ENCODE data around the gene PCCB.
"Not testable (repeated sequence)": the region's sequence is repeated elsewhere in the genome, so short reads cannot be mapped to it uniquely, and the experiment has no call there.

Gene PCCB

GRCh38 chr3:136330900-136331299 lies 80.8 kb downstream of the PCCB start:
- DNase-seq: no peak

DNA sequence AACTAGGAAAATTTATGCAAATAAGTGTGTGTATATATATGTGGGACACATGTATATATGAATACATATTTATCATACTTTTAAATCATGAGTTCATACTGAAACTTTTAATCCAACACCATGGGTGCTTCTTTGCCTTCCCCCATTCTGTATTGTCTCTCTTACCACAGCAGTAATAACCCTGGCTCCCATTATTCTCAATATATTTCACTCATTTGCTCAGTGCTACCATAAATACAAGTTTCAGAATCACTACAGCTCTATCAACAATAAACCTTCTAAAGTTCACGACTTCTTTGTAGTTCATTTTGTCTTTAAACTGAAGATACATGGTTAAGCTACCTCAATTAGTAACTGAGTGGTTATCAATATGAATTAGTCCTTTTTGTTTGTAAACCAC lies 82.2 kb downstream of the PCCB start:
- no peak for DNase-seq

DNA sequence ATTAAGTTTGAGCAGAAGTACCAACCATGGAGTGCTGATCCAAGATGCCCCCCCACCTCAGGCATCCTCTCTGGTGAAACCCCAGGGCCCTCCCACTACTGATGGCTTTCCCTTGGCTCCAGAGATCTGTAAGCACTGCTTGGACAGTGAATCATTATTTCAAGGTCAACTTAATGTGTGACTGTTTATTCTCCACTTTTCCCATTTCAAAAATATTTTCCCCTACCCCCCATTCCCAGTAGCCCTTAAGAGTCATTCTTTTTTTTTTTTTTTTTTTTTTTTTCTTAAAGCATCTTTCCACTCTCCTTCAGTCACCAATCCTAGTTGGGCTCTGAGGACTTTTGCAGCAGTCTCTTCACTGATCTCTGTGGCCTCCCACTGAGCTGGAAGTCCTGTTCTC lies 82.6 kb downstream of the PCCB start:
- no peak for DNase-seq

- no peak for DNase-seq
These were observed 84.1 kb downstream of the PCCB start for GRCh38 chr3:136334209-136334608.

DNA sequence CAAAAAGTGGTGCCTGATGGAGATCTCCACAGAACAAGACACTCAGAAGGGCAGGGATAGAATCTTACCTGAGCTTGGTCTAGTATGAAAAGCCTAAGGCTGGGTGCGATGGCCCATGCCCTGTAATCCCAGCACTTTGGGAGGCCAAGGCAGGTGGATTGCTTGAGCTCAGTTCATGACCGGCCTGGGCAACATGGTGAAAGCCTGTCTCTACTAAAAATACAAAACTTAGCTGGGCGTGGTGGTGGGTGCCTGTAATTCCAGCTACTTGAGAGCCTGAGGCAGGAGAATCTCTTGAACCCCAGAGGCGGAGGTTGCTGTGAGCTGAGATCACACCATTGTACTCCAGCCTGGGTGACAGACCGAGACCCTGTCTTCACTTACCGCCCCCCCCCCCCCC lies 84.6 kb downstream of the PCCB start:
- not testable (repeated sequence) for DNase-seq

DNA sequence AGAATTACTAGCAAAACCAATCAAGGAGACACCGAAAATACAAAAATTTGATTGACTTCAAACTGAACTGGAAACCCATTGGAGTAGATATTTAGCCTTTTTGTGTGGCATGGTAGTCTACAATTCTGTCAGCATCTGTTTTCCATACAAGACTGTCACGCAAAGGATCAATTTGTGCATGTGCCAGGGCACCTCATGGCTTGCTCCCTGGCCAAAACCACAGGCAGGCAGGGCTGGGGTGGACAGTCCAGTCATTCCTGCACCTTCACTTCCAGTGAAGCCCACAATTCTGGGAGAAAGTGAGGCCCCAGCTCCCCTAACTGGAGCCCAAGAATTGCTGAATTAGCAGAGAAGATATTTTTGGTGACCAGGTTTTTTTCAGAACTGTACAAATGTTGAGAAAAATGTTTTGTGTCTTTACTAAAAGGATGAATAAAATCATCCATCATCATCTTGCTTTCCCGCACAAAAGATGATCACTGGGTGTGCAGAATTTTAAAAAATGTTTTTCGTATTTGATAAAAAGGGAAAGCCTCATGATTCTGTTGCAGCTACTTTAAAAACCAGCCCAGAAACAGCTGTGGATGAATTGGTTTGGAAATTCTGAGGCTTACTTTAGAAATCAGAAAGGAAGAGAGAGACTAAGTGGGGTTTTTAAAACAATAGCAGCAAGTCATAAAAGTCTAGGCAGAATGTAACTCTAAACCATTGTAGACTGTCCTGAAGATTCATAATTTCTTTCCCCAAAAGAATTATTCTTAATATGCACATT lies 86.4 kb downstream of the PCCB start:
- DNase-seq: no peak

GRCh38 chr3:136343446-136343845 lies 93.3 kb downstream of the PCCB start:
- DNase-seq: no peak

- DNase-seq: no peak
These were observed 93.9 kb downstream of the PCCB start for GRCh38 chr3:136343873-136344555.

DNA sequence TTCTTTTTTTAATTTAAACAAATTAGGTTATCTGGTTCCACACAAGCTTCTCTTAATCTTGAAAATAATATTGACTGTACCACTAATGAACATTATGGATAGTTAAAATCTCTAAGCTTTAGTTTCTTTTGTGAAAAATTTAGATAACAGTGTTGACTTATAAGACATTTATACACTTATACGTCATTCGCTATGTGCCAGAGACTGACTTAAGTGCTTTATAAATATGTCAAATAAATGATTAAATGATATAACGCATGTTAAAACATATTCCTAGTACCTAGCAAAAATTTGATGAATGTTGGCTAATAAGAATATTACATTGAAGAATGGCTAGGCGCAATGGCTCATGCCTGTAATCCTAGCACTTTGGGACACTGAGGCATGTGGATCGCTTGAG lies 96.3 kb downstream of the PCCB start:
- DNase-seq: no peak

DNA sequence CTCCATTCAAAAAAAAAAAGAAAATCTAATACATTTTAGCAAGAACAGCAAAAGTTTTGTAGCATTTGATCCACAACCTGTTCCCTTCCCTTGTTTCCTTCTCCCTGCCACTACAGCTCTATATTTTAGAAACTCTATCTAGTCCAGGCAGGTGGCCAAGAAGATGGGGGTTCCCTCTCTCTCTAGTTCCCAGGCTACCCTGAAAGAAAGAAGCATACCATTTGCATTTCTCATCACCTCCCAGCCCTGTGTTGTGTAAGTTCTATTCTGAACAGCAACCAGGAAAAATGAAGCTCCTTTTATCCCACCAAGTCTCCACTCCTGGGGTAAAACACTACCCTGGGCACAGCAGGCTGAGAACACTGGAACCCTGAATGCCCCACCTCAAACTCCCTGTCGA lies 100.0 kb downstream of the PCCB start:
- DNase-seq: no peak

DNA sequence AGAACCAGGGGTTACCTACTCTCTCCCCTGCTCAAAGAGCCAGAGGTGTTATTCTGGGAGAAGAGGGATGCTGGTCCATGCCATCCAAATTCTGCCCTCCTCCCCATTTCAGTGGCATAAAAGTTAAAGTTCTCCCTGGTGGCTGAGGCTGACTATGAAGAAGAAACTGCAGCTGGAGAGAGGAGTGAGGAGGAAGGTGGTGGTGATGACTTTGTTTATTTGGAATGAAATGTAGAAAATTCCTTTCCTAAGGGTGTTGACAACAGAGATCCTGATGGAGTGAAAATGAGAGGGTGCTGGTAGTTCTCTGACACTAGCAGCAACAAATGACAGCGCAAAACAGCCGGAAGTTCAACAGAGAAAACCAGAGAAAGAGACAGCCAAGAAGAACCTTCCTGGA lies 100.4 kb downstream of the PCCB start:
- DNase-seq: no peak

DNA sequence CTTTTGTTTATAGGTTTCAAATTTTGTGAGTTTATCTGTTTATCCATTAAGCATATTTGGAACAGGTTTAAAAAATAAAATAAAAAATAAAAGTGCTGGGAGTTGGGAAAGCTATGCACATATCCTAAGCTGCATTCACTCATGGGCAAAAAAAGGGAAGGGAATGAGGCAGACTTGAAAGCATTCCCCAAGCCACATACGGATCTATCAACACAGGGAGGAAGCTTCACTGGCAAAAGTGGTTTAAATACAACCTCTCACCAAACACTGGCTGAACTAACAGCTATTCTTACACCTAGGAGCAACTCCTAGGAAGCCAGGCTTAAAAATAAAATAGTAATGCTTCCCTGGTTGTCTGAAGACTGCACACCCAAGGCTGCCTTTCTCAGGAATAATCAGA lies 101.2 kb downstream of the PCCB start:
- no peak for DNase-seq

GRCh38 chr3:136351905-136352304 lies 101.8 kb downstream of the PCCB start:
- DNase-seq: peak; percentile 26 to 31

DNA sequence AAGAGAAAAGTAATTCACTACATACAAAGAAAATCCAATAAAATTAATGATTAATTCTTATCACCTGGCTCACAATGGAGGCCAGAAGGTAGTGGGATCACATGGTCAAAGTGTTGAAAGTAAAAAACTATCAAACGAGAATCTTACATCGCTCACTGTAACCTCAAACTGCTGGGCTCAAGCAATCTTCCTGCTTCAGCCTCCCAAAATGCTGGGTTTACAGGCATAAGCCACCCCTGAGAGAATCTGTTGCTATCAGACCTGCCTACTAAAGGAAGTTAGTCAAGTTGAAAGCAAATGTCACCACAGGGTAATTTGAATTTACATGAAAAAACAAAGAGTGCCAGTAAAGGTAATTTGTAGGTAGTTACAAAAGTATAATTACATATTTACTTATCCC lies 103.3 kb downstream of the PCCB start:
- no peak for DNase-seq

- DNase-seq: no peak
These were observed 116.1 kb downstream of the PCCB start for GRCh38 chr3:136366289-136366688.

DNA sequence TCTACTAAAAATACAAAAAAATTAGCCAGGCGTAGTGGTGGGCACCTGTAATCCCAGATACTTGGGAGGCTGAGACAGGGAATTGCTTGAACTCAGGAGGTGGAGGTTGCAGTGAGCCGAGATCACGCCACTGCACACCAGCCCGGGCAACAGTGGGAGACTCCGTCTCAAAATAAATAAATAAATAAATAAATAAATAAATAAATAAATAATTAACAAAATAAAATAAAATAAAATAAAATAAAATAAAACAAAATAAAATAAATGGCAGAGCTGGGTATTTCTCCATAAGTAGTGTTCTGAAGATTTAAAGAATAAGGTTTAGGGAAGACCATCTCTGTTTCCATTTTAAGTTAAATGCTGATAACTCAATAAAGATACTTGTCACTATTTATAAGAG lies 125.7 kb downstream of the PCCB start:
- not testable (repeated sequence) for DNase-seq

DNA sequence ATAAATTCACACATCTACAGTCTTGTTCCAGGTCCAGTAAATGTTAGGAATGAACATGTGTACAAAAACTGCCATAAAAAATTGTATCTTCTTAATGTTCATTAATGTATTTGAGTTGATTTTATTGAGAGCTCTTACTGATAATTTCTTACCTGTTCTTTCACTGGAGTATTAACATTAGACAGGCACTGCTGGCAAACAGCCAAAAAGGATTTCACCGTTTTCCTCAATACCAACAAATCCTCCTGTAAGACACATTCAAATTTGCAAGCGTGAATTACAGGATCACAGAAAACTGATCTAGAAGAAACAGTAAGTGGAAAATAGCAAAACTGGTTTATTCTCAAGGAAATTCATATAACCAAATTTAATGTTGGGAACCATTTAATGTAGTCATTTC lies 127.4 kb downstream of the PCCB start:
- DNase-seq: no peak

GRCh38 chr3:136378011-136378410 lies 127.9 kb downstream of the PCCB start:
- no peak for DNase-seq
